Measurements from ENCODE around the gene C1orf87.

Gene C1orf87

GRCh38 chr1:59945790-59946189 is 127.8 kb downstream of the C1orf87 start:
- no peak for DNase-seq

Measured in activated T-cell treated with anti-CD3 and anti-CD28 coated beads for 4 hours (primary cell).